Measurements from ENCODE around the gene OLIG3. TPM values are rescaled to one million over a fixed set of nuclear protein-coding genes. Genes with fewer than 3 reads are reported as not detected.

The OLIG3 gene
- total RNA-seq, 4 donors from 2014 or later: not detected

GRCh38 chr6:137519629-137520176 lies 25.5 kb upstream of the OLIG3 start:
- DNase-seq: no peak
- peaks cover 0 to 14% of the 10 kb centered on the region in 2 donors for H3K4me1 ChIP-seq
- no peak for TF ChIP-seq CTCF (IDR thresholded peaks at IDR 0.05)
- TF ChIP-seq POLR2A (IDR thresholded peaks at IDR 0.05): no peak
- H3K27ac ChIP-seq: no peak overlapping the region
- H3K36me3 ChIP-seq: no peaks in the 10 kb centered on the region
- no peaks in the 10 kb centered on the region for H3K9me3 ChIP-seq
- intact Hi-C loops (cut with DNase I): no loop called here
- no peaks in the 10 kb centered on the region for H3K27me3 ChIP-seq
- no peak overlapping the region for H3K4me3 ChIP-seq (replicated peaks in 1 of 3)
- 50% methylated on average over 9 of the region's 9 CpGs for WGBS, 2 donors

GRCh38 chr6:137518386-137518983 lies 24.3 kb upstream of the OLIG3 start:
- Histone ChIP-seq H3K27ac (no peak overlapping the region), H3K9me3 (no peaks in the 10 kb centered on the region), H3K4me1 (peaks cover 0 to 14% of the 10 kb centered on the region in 2 donors), H3K27me3 (no peaks in the 10 kb centered on the region), H3K36me3 (no peaks in the 10 kb centered on the region), H3K4me3 (replicated peaks in 1 of 3) (no peak overlapping the region)
- DNase-seq: no peak
- WGBS, 2 donors: 14 to 21% methylated on average over 7 of the region's 7 CpGs
- TF ChIP-seq CTCF (IDR thresholded peaks at IDR 0.05): no peak
- no peak for TF ChIP-seq POLR2A (IDR thresholded peaks at IDR 0.05)
- intact Hi-C loops (cut with DNase I): no loop called here

- Histone ChIP-seq H3K4me3 (replicated peaks in 1 of 3) (no peak overlapping the region), H3K36me3 (no peaks in the 10 kb centered on the region), H3K4me1 (peaks cover 0 to 11% of the 10 kb centered on the region in 2 donors), H3K27ac (no peak overlapping the region), H3K9me3 (no peaks in the 10 kb centered on the region), H3K27me3 (no peaks in the 10 kb centered on the region)
- DNase-seq: no peak
- 67 to 68% methylated on average over 5 of the region's 5 CpGs for WGBS, 2 donors
- intact Hi-C loops (cut with DNase I): no loop called here
- no peak for TF ChIP-seq CTCF (IDR thresholded peaks at IDR 0.05)
- TF ChIP-seq POLR2A (IDR thresholded peaks at IDR 0.05): no peak
Measured at GRCh38 chr6:137514418-137514817, 20.2 kb upstream of the OLIG3 start.

GRCh38 chr6:137512757-137513605 lies 18.8 kb upstream of the OLIG3 start:
- Histone ChIP-seq H3K4me1 (no peaks in the 10 kb centered on the region), H3K4me3 (replicated peaks in 1 of 3) (no peak overlapping the region), H3K36me3 (no peaks in the 10 kb centered on the region), H3K27ac (no peak overlapping the region), H3K27me3 (no peaks in the 10 kb centered on the region), H3K9me3 (no peaks in the 10 kb centered on the region)
- TF ChIP-seq CTCF (IDR thresholded peaks at IDR 0.05) (no peak), POLR2A (IDR thresholded peaks at IDR 0.05) (no peak)
- DNase-seq: no peak
- intact Hi-C loops (cut with DNase I): no loop called here
- WGBS, 2 donors: 49 to 53% methylated on average over 14 of the region's 14 CpGs

- TF ChIP-seq POLR2A (IDR thresholded peaks at IDR 0.05): no peak
- TF ChIP-seq CTCF (IDR thresholded peaks at IDR 0.05): no peak
Measured at GRCh38 chr6:137510923-137511322, 16.7 kb upstream of the OLIG3 start.

More at GRCh38 chr6:137510923-137511322, 16.7 kb upstream of the OLIG3 start:
- Histone ChIP-seq H3K4me1 (no peaks in the 10 kb centered on the region), H3K9me3 (no peaks in the 10 kb centered on the region), H3K27me3 (no peaks in the 10 kb centered on the region), H3K27ac (no peak overlapping the region), H3K4me3 (replicated peaks in 1 of 3) (no peak overlapping the region), H3K36me3 (no peaks in the 10 kb centered on the region)
- intact Hi-C loops (cut with DNase I): no loop called here
- no peak for DNase-seq
- WGBS, 2 donors: 93 to 94% methylated on average over 2 of the region's 2 CpGs
